ENCODE data around the gene SSBP4. TPM values are rescaled to one million over a fixed set of nuclear protein-coding genes. Genes with fewer than 3 reads are reported as not detected.

SSBP4 gene
- total and polyA plus RNA-seq, 9 of the 15 experiments (the other 6 are each of a cell fraction or from before 2014, with no cell fraction given): 1.1 to 189 (median 39.0) TPM

DNA sequence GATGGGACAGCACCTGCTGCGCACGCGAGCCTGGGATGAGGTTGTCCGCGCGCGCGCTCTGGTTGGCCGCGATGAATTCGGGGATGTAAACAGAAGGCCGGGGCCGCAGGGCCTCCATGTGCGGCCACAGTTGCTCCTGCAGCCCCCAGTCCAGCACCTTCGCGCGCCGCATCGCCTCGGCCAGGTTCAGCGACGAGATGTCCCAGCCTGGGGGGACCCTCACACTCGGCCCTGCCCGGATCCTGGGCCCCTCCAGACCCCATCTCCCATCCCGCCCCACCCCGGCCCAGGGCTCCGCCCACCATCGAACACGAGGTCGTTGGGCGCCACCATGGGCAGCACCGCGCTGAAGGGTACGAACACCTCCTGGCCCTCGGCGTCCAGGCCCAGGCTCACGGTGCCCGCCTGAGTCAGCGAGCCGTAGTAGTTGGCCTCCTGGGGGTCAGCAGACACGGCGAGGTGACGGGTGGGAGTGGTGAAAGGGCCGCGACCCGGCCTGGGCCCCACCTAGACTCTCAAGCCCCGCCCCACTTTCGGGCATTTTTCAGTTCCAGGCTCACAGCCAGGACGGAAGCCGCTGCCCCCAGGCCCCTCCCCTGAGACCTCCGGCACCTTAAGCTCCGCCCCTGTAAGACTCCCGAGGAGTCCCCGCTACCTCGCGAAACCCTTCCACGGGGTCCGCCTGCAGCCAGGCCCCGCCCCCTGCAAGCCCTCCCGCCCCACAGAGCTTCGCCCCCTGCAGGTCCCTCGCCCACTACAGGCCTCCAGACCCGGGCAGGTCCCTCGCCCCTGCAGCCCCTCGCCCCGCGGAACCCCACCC lies 17.7 kb downstream of the SSBP4 start (continued):
- TF ChIP-seq, protein P1, sequence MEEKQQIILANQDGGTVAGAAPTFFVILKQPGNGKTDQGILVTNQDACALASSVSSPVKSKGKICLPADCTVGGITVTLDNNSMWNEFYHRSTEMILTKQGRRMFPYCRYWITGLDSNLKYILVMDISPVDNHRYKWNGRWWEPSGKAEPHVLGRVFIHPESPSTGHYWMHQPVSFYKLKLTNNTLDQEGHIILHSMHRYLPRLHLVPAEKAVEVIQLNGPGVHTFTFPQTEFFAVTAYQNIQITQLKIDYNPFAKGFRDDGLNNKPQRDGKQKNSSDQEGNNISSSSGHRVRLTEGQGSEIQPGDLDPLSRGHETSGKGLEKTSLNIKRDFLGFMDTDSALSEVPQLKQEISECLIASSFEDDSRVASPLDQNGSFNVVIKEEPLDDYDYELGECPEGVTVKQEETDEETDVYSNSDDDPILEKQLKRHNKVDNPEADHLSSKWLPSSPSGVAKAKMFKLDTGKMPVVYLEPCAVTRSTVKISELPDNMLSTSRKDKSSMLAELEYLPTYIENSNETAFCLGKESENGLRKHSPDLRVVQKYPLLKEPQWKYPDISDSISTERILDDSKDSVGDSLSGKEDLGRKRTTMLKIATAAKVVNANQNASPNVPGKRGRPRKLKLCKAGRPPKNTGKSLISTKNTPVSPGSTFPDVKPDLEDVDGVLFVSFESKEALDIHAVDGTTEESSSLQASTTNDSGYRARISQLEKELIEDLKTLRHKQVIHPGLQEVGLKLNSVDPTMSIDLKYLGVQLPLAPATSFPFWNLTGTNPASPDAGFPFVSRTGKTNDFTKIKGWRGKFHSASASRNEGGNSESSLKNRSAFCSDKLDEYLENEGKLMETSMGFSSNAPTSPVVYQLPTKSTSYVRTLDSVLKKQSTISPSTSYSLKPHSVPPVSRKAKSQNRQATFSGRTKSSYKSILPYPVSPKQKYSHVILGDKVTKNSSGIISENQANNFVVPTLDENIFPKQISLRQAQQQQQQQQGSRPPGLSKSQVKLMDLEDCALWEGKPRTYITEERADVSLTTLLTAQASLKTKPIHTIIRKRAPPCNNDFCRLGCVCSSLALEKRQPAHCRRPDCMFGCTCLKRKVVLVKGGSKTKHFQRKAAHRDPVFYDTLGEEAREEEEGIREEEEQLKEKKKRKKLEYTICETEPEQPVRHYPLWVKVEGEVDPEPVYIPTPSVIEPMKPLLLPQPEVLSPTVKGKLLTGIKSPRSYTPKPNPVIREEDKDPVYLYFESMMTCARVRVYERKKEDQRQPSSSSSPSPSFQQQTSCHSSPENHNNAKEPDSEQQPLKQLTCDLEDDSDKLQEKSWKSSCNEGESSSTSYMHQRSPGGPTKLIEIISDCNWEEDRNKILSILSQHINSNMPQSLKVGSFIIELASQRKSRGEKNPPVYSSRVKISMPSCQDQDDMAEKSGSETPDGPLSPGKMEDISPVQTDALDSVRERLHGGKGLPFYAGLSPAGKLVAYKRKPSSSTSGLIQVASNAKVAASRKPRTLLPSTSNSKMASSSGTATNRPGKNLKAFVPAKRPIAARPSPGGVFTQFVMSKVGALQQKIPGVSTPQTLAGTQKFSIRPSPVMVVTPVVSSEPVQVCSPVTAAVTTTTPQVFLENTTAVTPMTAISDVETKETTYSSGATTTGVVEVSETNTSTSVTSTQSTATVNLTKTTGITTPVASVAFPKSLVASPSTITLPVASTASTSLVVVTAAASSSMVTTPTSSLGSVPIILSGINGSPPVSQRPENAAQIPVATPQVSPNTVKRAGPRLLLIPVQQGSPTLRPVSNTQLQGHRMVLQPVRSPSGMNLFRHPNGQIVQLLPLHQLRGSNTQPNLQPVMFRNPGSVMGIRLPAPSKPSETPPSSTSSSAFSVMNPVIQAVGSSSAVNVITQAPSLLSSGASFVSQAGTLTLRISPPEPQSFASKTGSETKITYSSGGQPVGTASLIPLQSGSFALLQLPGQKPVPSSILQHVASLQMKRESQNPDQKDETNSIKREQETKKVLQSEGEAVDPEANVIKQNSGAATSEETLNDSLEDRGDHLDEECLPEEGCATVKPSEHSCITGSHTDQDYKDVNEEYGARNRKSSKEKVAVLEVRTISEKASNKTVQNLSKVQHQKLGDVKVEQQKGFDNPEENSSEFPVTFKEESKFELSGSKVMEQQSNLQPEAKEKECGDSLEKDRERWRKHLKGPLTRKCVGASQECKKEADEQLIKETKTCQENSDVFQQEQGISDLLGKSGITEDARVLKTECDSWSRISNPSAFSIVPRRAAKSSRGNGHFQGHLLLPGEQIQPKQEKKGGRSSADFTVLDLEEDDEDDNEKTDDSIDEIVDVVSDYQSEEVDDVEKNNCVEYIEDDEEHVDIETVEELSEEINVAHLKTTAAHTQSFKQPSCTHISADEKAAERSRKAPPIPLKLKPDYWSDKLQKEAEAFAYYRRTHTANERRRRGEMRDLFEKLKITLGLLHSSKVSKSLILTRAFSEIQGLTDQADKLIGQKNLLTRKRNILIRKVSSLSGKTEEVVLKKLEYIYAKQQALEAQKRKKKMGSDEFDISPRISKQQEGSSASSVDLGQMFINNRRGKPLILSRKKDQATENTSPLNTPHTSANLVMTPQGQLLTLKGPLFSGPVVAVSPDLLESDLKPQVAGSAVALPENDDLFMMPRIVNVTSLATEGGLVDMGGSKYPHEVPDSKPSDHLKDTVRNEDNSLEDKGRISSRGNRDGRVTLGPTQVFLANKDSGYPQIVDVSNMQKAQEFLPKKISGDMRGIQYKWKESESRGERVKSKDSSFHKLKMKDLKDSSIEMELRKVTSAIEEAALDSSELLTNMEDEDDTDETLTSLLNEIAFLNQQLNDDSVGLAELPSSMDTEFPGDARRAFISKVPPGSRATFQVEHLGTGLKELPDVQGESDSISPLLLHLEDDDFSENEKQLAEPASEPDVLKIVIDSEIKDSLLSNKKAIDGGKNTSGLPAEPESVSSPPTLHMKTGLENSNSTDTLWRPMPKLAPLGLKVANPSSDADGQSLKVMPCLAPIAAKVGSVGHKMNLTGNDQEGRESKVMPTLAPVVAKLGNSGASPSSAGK (IDR thresholded peaks at IDR 0.05): peak; percentile 58
- TF ChIP-seq, protein P2, sequence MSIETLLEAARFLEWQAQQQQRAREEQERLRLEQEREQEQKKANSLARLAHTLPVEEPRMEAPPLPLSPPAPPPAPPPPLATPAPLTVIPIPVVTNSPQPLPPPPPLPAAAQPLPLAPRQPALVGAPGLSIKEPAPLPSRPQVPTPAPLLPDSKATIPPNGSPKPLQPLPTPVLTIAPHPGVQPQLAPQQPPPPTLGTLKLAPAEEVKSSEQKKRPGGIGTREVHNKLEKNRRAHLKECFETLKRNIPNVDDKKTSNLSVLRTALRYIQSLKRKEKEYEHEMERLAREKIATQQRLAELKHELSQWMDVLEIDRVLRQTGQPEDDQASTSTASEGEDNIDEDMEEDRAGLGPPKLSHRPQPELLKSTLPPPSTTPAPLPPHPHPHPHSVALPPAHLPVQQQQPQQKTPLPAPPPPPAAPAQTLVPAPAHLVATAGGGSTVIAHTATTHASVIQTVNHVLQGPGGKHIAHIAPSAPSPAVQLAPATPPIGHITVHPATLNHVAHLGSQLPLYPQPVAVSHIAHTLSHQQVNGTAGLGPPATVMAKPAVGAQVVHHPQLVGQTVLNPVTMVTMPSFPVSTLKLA (conservative IDR thresholded peaks at IDR 0.05): peak; percentile 98
- TF ChIP-seq, protein P3, sequence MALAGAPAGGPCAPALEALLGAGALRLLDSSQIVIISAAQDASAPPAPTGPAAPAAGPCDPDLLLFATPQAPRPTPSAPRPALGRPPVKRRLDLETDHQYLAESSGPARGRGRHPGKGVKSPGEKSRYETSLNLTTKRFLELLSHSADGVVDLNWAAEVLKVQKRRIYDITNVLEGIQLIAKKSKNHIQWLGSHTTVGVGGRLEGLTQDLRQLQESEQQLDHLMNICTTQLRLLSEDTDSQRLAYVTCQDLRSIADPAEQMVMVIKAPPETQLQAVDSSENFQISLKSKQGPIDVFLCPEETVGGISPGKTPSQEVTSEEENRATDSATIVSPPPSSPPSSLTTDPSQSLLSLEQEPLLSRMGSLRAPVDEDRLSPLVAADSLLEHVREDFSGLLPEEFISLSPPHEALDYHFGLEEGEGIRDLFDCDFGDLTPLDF (CRISPR knock-in tag; IDR thresholded peaks at IDR 0.05): no peak
- TF ChIP-seq ZFX (CRISPR knock-in tag; IDR thresholded peaks at IDR 0.05): peak; percentile 74
- no peak for TF ChIP-seq ATF7 (IDR thresholded peaks at IDR 0.05)
- TF ChIP-seq, protein P4, sequence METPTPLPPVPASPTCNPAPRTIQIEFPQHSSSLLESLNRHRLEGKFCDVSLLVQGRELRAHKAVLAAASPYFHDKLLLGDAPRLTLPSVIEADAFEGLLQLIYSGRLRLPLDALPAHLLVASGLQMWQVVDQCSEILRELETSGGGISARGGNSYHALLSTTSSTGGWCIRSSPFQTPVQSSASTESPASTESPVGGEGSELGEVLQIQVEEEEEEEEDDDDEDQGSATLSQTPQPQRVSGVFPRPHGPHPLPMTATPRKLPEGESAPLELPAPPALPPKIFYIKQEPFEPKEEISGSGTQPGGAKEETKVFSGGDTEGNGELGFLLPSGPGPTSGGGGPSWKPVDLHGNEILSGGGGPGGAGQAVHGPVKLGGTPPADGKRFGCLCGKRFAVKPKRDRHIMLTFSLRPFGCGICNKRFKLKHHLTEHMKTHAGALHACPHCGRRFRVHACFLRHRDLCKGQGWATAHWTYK (CRISPR knock-in tag; IDR thresholded peaks at IDR 0.05): peak; percentile 34; the same call in 1 of the 2 replicates
- TF ChIP-seq NR4A1 (CRISPR knock-in tag; IDR thresholded peaks at IDR 0.05): 0 out of 2 replicates have a peak, but pooled peaks have one; percentile 42
- no peak for TF ChIP-seq NR4A1 (tag; IDR thresholded peaks at IDR 0.05)
- no peak for TF ChIP-seq ZNF165 (CRISPR knock-in tag; IDR thresholded peaks at IDR 0.05; ENCODE audit: borderline replicate concordance)

All from K562 (cell line).